Keratinocyte (primary cell): ENCODE data around the gene TCFL5. TPM values are rescaled to one million over a fixed set of nuclear protein-coding genes. Genes with fewer than 3 reads are reported as not detected.
"Not testable (repeated sequence)": the region's sequence is repeated elsewhere in the genome, so short reads cannot be mapped to it uniquely, and the experiment has no call there.

Source experiments
- DNase-seq: peaks from one replicate; pipeline ENCODE4 v3.0.0-alpha.2; 2011; ENCODE audit warnings: low read depth, missing footprints, low spot score
- FAIRE-seq: peaks from 2 replicates; lab custom pipeline; 2011; peaks lifted over from hg19 to GRCh38; lab: Jason Lieb, UNC
- H2AFZ ChIP-seq: 2 replicates; pipeline ENCODE4 v1.6.0; 2012; ENCODE audit warnings: low read length, control low read depth, inconsistent platforms; ENCODE audit not compliant: control insufficient read depth
- H3K27ac ChIP-seq: 2 replicates; pipeline ENCODE4 v1.5.1; 2011; ENCODE audit warnings: low read length; ENCODE audit not compliant: control insufficient read depth, insufficient read depth
- H3K27me3 ChIP-seq: 3 replicates; pipeline ENCODE4 v1.6.0; 2011; ENCODE audit warnings: low read length; ENCODE audit not compliant: control insufficient read depth, insufficient read depth; ENCODE audit errors: extremely low read depth
- H3K36me3 ChIP-seq, 2 experiments: 2 replicates in 1 of 2; 3 replicates in 1 of 2; pipeline ENCODE4 v1.5.1; 2011; ENCODE audit warnings: low read length in 2 of 2, mild to moderate bottlenecking in 1 of 2; ENCODE audit not compliant: control insufficient read depth in 2 of 2, insufficient read depth in 2 of 2; ENCODE audit errors: extremely low read depth in 1 of 2
- H3K4me1 ChIP-seq: 3 replicates; pipeline ENCODE4 v1.5.1; 2011; ENCODE audit warnings: low read length; ENCODE audit not compliant: control insufficient read depth, insufficient read depth; ENCODE audit errors: extremely low read depth
- H3K4me2 ChIP-seq: 3 replicates; pipeline ENCODE4 v1.6.0; 2011; ENCODE audit warnings: low read depth, low read length; ENCODE audit not compliant: control insufficient read depth, insufficient read depth; ENCODE audit errors: extremely low read depth
- H3K4me3 ChIP-seq, 3 experiments: fragments of 200-600 bp in 1 of 3; sonication (generic) in 1 of 3; 2 replicates in 2 of 3; 3 replicates in 1 of 3; pipeline ENCODE4 v1.5.1; 2011 to 2016; ENCODE audit warnings: low read length in 3 of 3, mild to moderate bottlenecking in 3 of 3, control low read depth in 2 of 3, inconsistent platforms in 1 of 3, low read depth in 1 of 3, mixed read lengths in 1 of 3, mixed run types in 1 of 3, moderate library complexity in 1 of 3; ENCODE audit not compliant: control insufficient read depth in 2 of 3, insufficient read depth in 2 of 3; ENCODE audit errors: extremely low read depth in 1 of 3
- H3K79me2 ChIP-seq: 2 replicates; pipeline ENCODE4 v1.6.0; 2012; ENCODE audit warnings: low read length; ENCODE audit not compliant: control insufficient read depth, insufficient read depth
- H3K9ac ChIP-seq: 3 replicates; pipeline ENCODE4 v1.6.0; 2011; ENCODE audit warnings: low read length; ENCODE audit not compliant: control insufficient read depth, insufficient read depth; ENCODE audit errors: extremely low read depth
- H3K9me1 ChIP-seq: 3 replicates; pipeline ENCODE4 v1.6.0; 2011; ENCODE audit warnings: low read length; ENCODE audit not compliant: control insufficient read depth, insufficient read depth; ENCODE audit errors: extremely low read depth
- H3K9me3 ChIP-seq: 2 replicates; pipeline ENCODE4 v1.5.1; 2012; ENCODE audit warnings: low read depth, low read length; ENCODE audit not compliant: control insufficient read depth
- H4K20me1 ChIP-seq: 3 replicates; pipeline ENCODE4 v1.6.0; 2011; ENCODE audit warnings: low read length; ENCODE audit not compliant: control insufficient read depth, insufficient read depth; ENCODE audit errors: extremely low read depth
- EZH2 ChIP-seq: IDR thresholded peaks from one replicate; pipeline ENCODE4 v1.6.1; 2012; ENCODE audit warnings: inconsistent platforms, mild to moderate bottlenecking, low read length, moderate library complexity
- dilution Hi-C: fragments of 300-500 bp; cut with MboI; formaldehyde crosslinking; loops from one replicate; pipeline ENCODE4 v1.7.0; 2020; ENCODE audit warnings: low sequenced_read_pairs; ENCODE audit not compliant: extremely low pct_ligation_motif_present
- polyA plus RNA-seq, 5 experiments: library from polyadenylated mRNA; depleted of rRNA in 3 of 5; stranded (reverse) in 3 of 5; stranded (forward) in 1 of 5; unstranded in 1 of 5; fragments of >200 nt; gene quantifications; 1 replicate in 1 of 5; 2 replicates in 3 of 5; 3 replicates in 1 of 5; pipeline versions ENCODE4 v1.2.1 to v1.2.3, GENCODE V29; 2011 to 2012; ENCODE audit warnings: missing spikeins in 2 of 5, low read depth in 1 of 5, low replicate concordance in 1 of 5
- TF ChIP-seq, protein P1 (sequence below), 3 experiments: IDR thresholded peaks in 1 of 3; conservative IDR thresholded peaks in 1 of 3; optimal IDR thresholded peaks in 1 of 3; 2 replicates in 2 of 3; 3 replicates in 1 of 3; pipeline versions ENCODE3 to v1.5.1; 2011; ENCODE audit warnings: low read length in 3 of 3, mild to moderate bottlenecking in 3 of 3, moderate library complexity in 2 of 3, control low read depth in 1 of 3, inconsistent platforms in 1 of 3; ENCODE audit not compliant: insufficient read depth in 2 of 3; ENCODE audit errors: extremely low read depth in 1 of 3

Gene TCFL5
- polyA plus RNA-seq, 1 donor (not counting 4 experiments of a cell fraction or from before 2014, with no cell fraction given), result 14.6 TPM

DNA sequence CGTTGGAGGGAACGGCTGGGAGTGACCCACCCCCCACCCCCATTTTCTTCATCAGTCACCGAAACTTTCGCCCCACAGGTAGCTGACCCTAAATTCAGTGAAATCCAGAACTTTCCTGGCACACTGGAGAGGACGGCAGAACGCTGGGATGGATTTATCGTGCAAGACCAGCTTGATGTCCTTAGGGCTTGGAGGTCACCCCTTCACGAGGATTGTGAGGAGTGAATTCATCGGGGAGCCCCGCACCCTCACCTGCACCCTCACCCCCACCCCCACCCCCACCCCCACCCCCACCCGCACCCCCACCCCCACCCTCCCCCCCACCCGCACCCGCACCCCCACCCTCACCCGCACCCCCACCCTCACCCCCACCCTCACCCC is 13.3 kb upstream of the TCFL5 start:
- H2AFZ ChIP-seq, result no peak overlapping the region
- no peak for TF ChIP-seq EZH2
- TF ChIP-seq, protein P1, sequence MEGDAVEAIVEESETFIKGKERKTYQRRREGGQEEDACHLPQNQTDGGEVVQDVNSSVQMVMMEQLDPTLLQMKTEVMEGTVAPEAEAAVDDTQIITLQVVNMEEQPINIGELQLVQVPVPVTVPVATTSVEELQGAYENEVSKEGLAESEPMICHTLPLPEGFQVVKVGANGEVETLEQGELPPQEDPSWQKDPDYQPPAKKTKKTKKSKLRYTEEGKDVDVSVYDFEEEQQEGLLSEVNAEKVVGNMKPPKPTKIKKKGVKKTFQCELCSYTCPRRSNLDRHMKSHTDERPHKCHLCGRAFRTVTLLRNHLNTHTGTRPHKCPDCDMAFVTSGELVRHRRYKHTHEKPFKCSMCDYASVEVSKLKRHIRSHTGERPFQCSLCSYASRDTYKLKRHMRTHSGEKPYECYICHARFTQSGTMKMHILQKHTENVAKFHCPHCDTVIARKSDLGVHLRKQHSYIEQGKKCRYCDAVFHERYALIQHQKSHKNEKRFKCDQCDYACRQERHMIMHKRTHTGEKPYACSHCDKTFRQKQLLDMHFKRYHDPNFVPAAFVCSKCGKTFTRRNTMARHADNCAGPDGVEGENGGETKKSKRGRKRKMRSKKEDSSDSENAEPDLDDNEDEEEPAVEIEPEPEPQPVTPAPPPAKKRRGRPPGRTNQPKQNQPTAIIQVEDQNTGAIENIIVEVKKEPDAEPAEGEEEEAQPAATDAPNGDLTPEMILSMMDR (optimal IDR thresholded peaks at IDR 0.05 in 1 of 3, IDR thresholded peaks at IDR 0.05 in 1 of 3, conservative IDR thresholded peaks at IDR 0.05 in 1 of 3; ENCODE audit: extremely low read depth in 1 of 3, insufficient read depth in 2 of 3, low read length in 3 of 3), result no peak
- peaks cover 11% of the 10 kb centered on the region for H3K4me1 ChIP-seq
- H3K27me3 ChIP-seq, result no peaks in the 10 kb centered on the region
- peaks cover 0 to 2% of the 10 kb centered on the region in 2 experiments for H3K36me3 ChIP-seq
- H3K9me3 ChIP-seq, result no peaks in the 10 kb centered on the region
- no peak overlapping the region for H3K4me3 ChIP-seq
- no peak overlapping the region for H3K27ac ChIP-seq
- H3K79me2 ChIP-seq, result no peaks in the 10 kb centered on the region
- dilution Hi-C loops, result no loop called here
- no peaks in the 10 kb centered on the region for H4K20me1 ChIP-seq
- FAIRE-seq, result no peak
- no peak for DNase-seq
- H3K4me2 ChIP-seq, result no peak overlapping the region
- H3K9me1 ChIP-seq, result no peaks in the 10 kb centered on the region
- H3K9ac ChIP-seq, result no peak overlapping the region

DNA sequence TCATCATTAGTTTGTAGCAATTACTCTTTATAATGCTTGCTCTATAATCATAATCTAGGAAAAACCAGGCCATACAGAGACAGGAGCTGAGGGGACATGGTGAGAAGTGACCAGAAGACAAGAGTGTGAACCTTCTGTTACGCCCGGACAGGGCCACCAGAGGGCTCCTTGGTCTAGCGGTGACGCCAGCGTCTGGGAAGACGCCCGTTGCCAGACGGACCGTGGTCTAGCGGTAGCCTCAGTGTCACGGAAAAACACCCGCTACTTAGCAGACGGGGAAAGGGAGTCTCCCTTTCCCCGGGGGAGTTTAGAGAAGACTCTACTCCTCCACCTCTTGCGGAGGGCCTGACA is 12.0 kb upstream of the TCFL5 start:
- dilution Hi-C loops, H3K4me3 ChIP-seq, H3K27me3 ChIP-seq, H3K9me3 ChIP-seq, H3K27ac ChIP-seq, H3K36me3 ChIP-seq, H4K20me1 ChIP-seq, H3K79me2 ChIP-seq, H3K9ac ChIP-seq, H3K4me2 ChIP-seq, H2AFZ ChIP-seq, DNase-seq, FAIRE-seq, H3K9me1 ChIP-seq: not testable (repeated sequence)
- peaks cover 11% of the 10 kb centered on the region for H3K4me1 ChIP-seq
- TF ChIP-seq, protein P1 (optimal IDR thresholded peaks at IDR 0.05 in 1 of 3, IDR thresholded peaks at IDR 0.05 in 1 of 3, conservative IDR thresholded peaks at IDR 0.05 in 1 of 3; ENCODE audit: extremely low read depth in 1 of 3, insufficient read depth in 2 of 3, low read length in 3 of 3), result peak in 1 of 3 experiments; percentile 11
